GM18873 (cell line): ENCODE measurements around the gene SPTY2D1.
A peak's percentile ranks its signal among the peaks of the same experiment; 100 is the strongest.
"Not testable (repeated sequence)": the region's sequence is repeated elsewhere in the genome, so short reads cannot be mapped to it uniquely, and the experiment has no call there.

Experiments used
- ATAC-seq: cut with Tn5 transposase; IDR thresholded peaks from one replicate; pipeline ENCODE4 v1.9.1; 2021; ENCODE audit warnings: mild to moderate bottlenecking, moderate library complexity, moderate number of reproducible peaks; ENCODE audit not compliant: unreplicated experiment, low FRiP score

SPTY2D1 gene

GRCh38 chr11:18634140-18635032 lies at the start of gene SPTY2D1:
Gene SPTY2D1 (minus strand): TSS chr11:18634342. CDS start chr11:18634257, 85 bp downstream.
- peak; percentile 94 for ATAC-seq

- no peak for ATAC-seq
These were observed 48.3 kb upstream of the SPTY2D1 start for GRCh38 chr11:18682466-18682865.

- not testable (repeated sequence) for ATAC-seq
These were observed 47.8 kb upstream of the SPTY2D1 start for GRCh38 chr11:18681949-18682348.

- no peak for ATAC-seq
These were observed 43.4 kb upstream of the SPTY2D1 start for GRCh38 chr11:18677560-18677959.

GRCh38 chr11:18676803-18677202 lies 42.7 kb upstream of the SPTY2D1 start:
- ATAC-seq = no peak

- not testable (repeated sequence) for ATAC-seq
These were observed 38.1 kb upstream of the SPTY2D1 start for GRCh38 chr11:18672209-18672608.

GRCh38 chr11:18671246-18671645 lies 37.1 kb upstream of the SPTY2D1 start:
- no peak for ATAC-seq

GRCh38 chr11:18669711-18670110 lies 35.6 kb upstream of the SPTY2D1 start:
- no peak for ATAC-seq

GRCh38 chr11:18669219-18669596 lies 35.1 kb upstream of the SPTY2D1 start:
- ATAC-seq = no peak

GRCh38 chr11:18668131-18668530 lies 34.0 kb upstream of the SPTY2D1 start:
- ATAC-seq = no peak

- ATAC-seq = not testable (repeated sequence)
These were observed 31.3 kb upstream of the SPTY2D1 start for GRCh38 chr11:18665353-18665872.

GRCh38 chr11:18657673-18658072 lies 23.5 kb upstream of the SPTY2D1 start:
- ATAC-seq = no peak

GRCh38 chr11:18650859-18651557 lies 16.9 kb upstream of the SPTY2D1 start:
- peak; percentile 49 for ATAC-seq

- no peak for ATAC-seq
These were observed 16.2 kb upstream of the SPTY2D1 start for GRCh38 chr11:18650353-18650752.

- not testable (repeated sequence) for ATAC-seq
These were observed 8.9 kb upstream of the SPTY2D1 start for GRCh38 chr11:18643034-18643433.

- no peak for ATAC-seq
These were observed 7.5 kb upstream of the SPTY2D1 start for GRCh38 chr11:18641677-18642076.

- peak; percentile 58 for ATAC-seq
These were observed 644 bp downstream of the SPTY2D1 start for GRCh38 chr11:18633256-18634139.

GRCh38 chr11:18632841-18633240 lies 1.3 kb downstream of the SPTY2D1 start:
- ATAC-seq = no peak

GRCh38 chr11:18624161-18624560 lies 10.0 kb downstream of the SPTY2D1 start:
- ATAC-seq = no peak

- no peak for ATAC-seq
These were observed 10.4 kb downstream of the SPTY2D1 start for GRCh38 chr11:18623707-18624106.
